B cell (primary cell): ENCODE results near the gene ECT2. TPM values are rescaled to one million over a fixed set of nuclear protein-coding genes. Genes with fewer than 3 reads are reported as not detected.

Experiments used
- ATAC-seq: fragments of 200-7000 bp; cut with Tn5 transposase; one replicate; pipeline ENCODE4 v1.10.0; 2021; ENCODE audit warnings: low read depth, mild to moderate bottlenecking, moderate number of reproducible peaks, moderate library complexity
- CTCF ChIA-PET: fragments of 350-600 bp; sonication (Branson Sonifier 250); formaldehyde crosslinking; loops from one replicate; lab custom pipeline; 2021; ENCODE audit warnings: antibody characterized with exemption, inconsistent platforms; lab: Charles Lee
- POLR2A ChIA-PET: fragments of 350-600 bp; sonication (Branson Sonifier 250); formaldehyde crosslinking; loops from one replicate; lab custom pipeline; 2021; ENCODE audit warnings: antibody characterized with exemption; lab: Charles Lee
- DNase-seq: peaks from one replicate; pipeline ENCODE4 v3.0.0; 2013
- H2AFZ ChIP-seq: 2 replicates; pipeline ENCODE4 v1.6.1; 2012; ENCODE audit warnings: mild to moderate bottlenecking, low read depth, low read length; ENCODE audit not compliant: insufficient read depth, poor library complexity, severe bottlenecking
- H3K27ac ChIP-seq, 2 donors: 1 replicate in 1 of 2; 2 replicates in 1 of 2; pipeline ENCODE4 v1.5.1; 2012 to 2013; ENCODE audit warnings: low read length in 2 of 2, mild to moderate bottlenecking in 2 of 2, moderate library complexity in 1 of 2
- H3K27me3 ChIP-seq, 4 experiments: fragments of 200-600 bp in 1 of 4; sonication (generic) in 1 of 4; replicated peaks in 1 of 4; 1 replicate in 2 of 4; 2 replicates in 2 of 4; pipeline versions ENCODE4 v1.6.1 to v1.7.0; 2013 to 2016; ENCODE audit warnings: low read length in 3 of 4, mild to moderate bottlenecking in 2 of 4, mixed read lengths in 1 of 4, moderate library complexity in 1 of 4; ENCODE audit not compliant: insufficient read depth in 4 of 4, control insufficient read depth in 3 of 4; ENCODE audit errors: control extremely low read depth in 1 of 4
- H3K36me3 ChIP-seq, 2 experiments: replicated peaks in 1 of 2; 1 replicate in 1 of 2; 2 replicates in 1 of 2; pipeline versions ENCODE4 v1.6.1 to v1.7.1; 2013; ENCODE audit warnings: low read length in 1 of 2; ENCODE audit not compliant: insufficient read depth in 2 of 2, control insufficient read depth in 1 of 2; ENCODE audit errors: control extremely low read depth in 1 of 2, extremely low read depth in 1 of 2
- H3K4me1 ChIP-seq, 2 donors: fragments of 200-600 bp in 1 of 2; sonication (generic) in 1 of 2; 1 replicate in 1 of 2; 2 replicates in 1 of 2; pipeline versions ENCODE4 v1.5.1 to v1.6.1; 2013 to 2017; ENCODE audit warnings: low read length in 2 of 2; ENCODE audit not compliant: control insufficient read depth in 2 of 2, insufficient read depth in 2 of 2
- H3K4me2 ChIP-seq: replicated peaks from 2 replicates; pipeline ENCODE3; 2012; ENCODE audit warnings: mild to moderate bottlenecking, low read depth, low read length; ENCODE audit not compliant: poor library complexity, severe bottlenecking
- H3K4me3 ChIP-seq, 5 experiments: fragments of 200-600 bp in 1 of 5; sonication (generic) in 1 of 5; 1 replicate in 3 of 5; 2 replicates in 2 of 5; pipeline versions ENCODE4 v1.5.1 to v1.7.0; 2011 to 2016; ENCODE audit warnings: low read length in 4 of 5, mild to moderate bottlenecking in 4 of 5, low read depth in 2 of 5, control low read depth in 1 of 5, moderate library complexity in 1 of 5; ENCODE audit not compliant: insufficient read depth in 1 of 5; ENCODE audit errors: control extremely low read depth in 1 of 5, extremely low read depth in 1 of 5
- H3K79me2 ChIP-seq: fragments of 200-600 bp; sonication (generic); one replicate; pipeline ENCODE4 v1.6.0; 2016; ENCODE audit warnings: low read length; ENCODE audit not compliant: control insufficient read depth, insufficient read depth
- H3K9ac ChIP-seq: fragments of 200-600 bp; sonication (generic); 2 replicates; pipeline ENCODE4 v1.6.1; 2017; ENCODE audit warnings: mild to moderate bottlenecking, low read length, moderate library complexity
- H3K9me3 ChIP-seq, 3 donors: one replicate each; pipeline versions ENCODE4 v1.6.1 to v1.7.1; 2013; ENCODE audit warnings: low read length in 2 of 3; ENCODE audit not compliant: control insufficient read depth in 2 of 3, insufficient read depth in 1 of 3; ENCODE audit errors: control extremely low read depth in 1 of 3
- H4K20me1 ChIP-seq: 2 replicates; pipeline ENCODE4 v1.6.0; 2012; ENCODE audit warnings: mild to moderate bottlenecking, low read length; ENCODE audit not compliant: insufficient read depth, control insufficient read depth, poor library complexity, severe bottlenecking
- H3K27ac Mint-ChIP-seq: one replicate; pipeline ENCODE4 v1.8.0; 2021; ENCODE audit warnings: mixed read lengths
- H3K27me3 Mint-ChIP-seq: one replicate; pipeline ENCODE4 v1.8.0; 2021; ENCODE audit warnings: mixed read lengths
- H3K4me1 Mint-ChIP-seq: one replicate; pipeline ENCODE4 v1.8.0; 2021; ENCODE audit warnings: mixed read lengths
- H3K4me3 Mint-ChIP-seq: one replicate; pipeline ENCODE4 v1.8.0; 2021; ENCODE audit warnings: mixed read lengths
- H3K9me3 Mint-ChIP-seq: one replicate; pipeline ENCODE4 v1.8.0; 2022; ENCODE audit warnings: mixed read lengths; ENCODE audit not compliant: insufficient read depth
- CTCF ChIP-seq: fragments of 200-600 bp; IDR thresholded peaks from one replicate; pipeline ENCODE4 v1.8.0; 2022; ENCODE audit warnings: antibody characterized with exemption, mild to moderate bottlenecking
- EZH2 ChIP-seq: IDR thresholded peaks from 2 replicates; pipeline ENCODE4 v1.6.1; 2012; ENCODE audit warnings: borderline replicate concordance, low read depth, mild to moderate bottlenecking, moderate library complexity, low read length; ENCODE audit not compliant: insufficient read depth, poor library complexity, severe bottlenecking
- WGBS: methylation state at CpG from one replicate; pipeline ENCODE4 v1.1.5; 2013; ENCODE audit warnings: missing lambda C conversion rate; ENCODE audit not compliant: insufficient coverage; 5-methylcytosine and 5-hydroxymethylcytosine counted together
- intact Hi-C: fragments of 100-400 bp; cut with micrococcal nuclease; formaldehyde crosslinking; loops from one replicate; pipeline ENCODE4 v1.10.0; 2022
- polyA plus RNA-seq: library from polyadenylated mRNA; depleted of rRNA; stranded (reverse); fragments of >200 nt; gene quantifications from 2 replicates; pipeline ENCODE4 v1.2.3, GENCODE V29; 2012
- total RNA-seq, 2 donors: library from RNA; stranded (reverse); fragments of 120-200 nt in 1 of 2; gene quantifications; 1 replicate in 1 of 2; 2 replicates in 1 of 2; pipeline versions ENCODE4 v1.2.3 to v1.2.4, GENCODE V29; 2013 to 2022

Gene ECT2
- total and polyA plus RNA-seq, 2 donors (not counting 1 experiment from before 2014, with no cell fraction given): 1.00 to 5.1 TPM

- no peak for ATAC-seq
- Histone ChIP-seq H3K9ac (no peak overlapping the region), H3K27me3 (no peaks in the 10 kb centered on the region), H3K79me2 (no peaks in the 10 kb centered on the region), H3K4me1 (no peaks in the 10 kb centered on the region), H3K9me3 (no peaks in the 10 kb centered on the region), H2AFZ (no peak overlapping the region), H3K4me3 (no peak overlapping the region), H3K27ac (no peak overlapping the region), H3K36me3 (no peaks in the 10 kb centered on the region), H3K4me2 (no peak overlapping the region), H4K20me1 (no peaks in the 10 kb centered on the region)
- Mint-ChIP-seq H3K4me3 (no peak overlapping the region), H3K27ac (no peak overlapping the region), H3K4me1 (no peaks in the 10 kb centered on the region), H3K27me3 (no peaks in the 10 kb centered on the region), H3K9me3 (no peaks in the 10 kb centered on the region)
- no peak for TF ChIP-seq CTCF
- TF ChIP-seq EZH2: no peak
- POLR2A ChIA-PET: no interaction called here
- intact Hi-C loops: no loop called here
- CTCF ChIA-PET: no interaction called here
- no peak for DNase-seq
- WGBS: 100% methylated on average over 1 of the region's 1 CpG
Measured at GRCh38 chr3:172799246-172799645, 48.7 kb downstream of the ECT2 start.

- TF ChIP-seq CTCF (no peak), EZH2 (no peak)
- no peaks in the 10 kb centered on the region for H3K4me1 ChIP-seq
- DNase-seq (no peak), ATAC-seq (no peak)
- WGBS: no CpG with 5 or more reads among the region's 2 CpGs
- no peaks in the 10 kb centered on the region for H4K20me1 ChIP-seq
- ChIA-PET POLR2A (no interaction called here), CTCF (interaction anchor here (0.6 kb wide), 1 partner anchor 11 kb away, joined by 3 read pairs; no protein-coding TSS in a partner anchor)
- no peaks in the 10 kb centered on the region for H3K27me3 ChIP-seq
- no peak overlapping the region for H3K9ac ChIP-seq
- no peaks in the 10 kb centered on the region for H3K9me3 ChIP-seq
- no peak overlapping the region for H2AFZ ChIP-seq
- H3K79me2 ChIP-seq: no peaks in the 10 kb centered on the region
- H3K4me2 ChIP-seq: no peak overlapping the region
- no peak overlapping the region for H3K4me3 ChIP-seq
- intact Hi-C loops: no loop called here
- H3K27ac ChIP-seq: no peak overlapping the region
- H3K36me3 ChIP-seq: no peaks in the 10 kb centered on the region
- no peak overlapping the region for H3K27ac Mint-ChIP-seq
- no peaks in the 10 kb centered on the region for H3K9me3 Mint-ChIP-seq
- H3K27me3 Mint-ChIP-seq: no peaks in the 10 kb centered on the region
- no peak overlapping the region for H3K4me3 Mint-ChIP-seq
- H3K4me1 Mint-ChIP-seq: no peaks in the 10 kb centered on the region
Measured at GRCh38 chr3:172800156-172800555, 49.6 kb downstream of the ECT2 start.
